ENCODE measurements around the gene DERA.

GRCh38 chr12:15910468-15910863 is 666 bp upstream of the DERA start:
- TF ChIP-seq POLR2A (IDR thresholded peaks at IDR 0.05; ENCODE audit: low read length) (no peak), GATA1 (IDR thresholded peaks at IDR 0.05; ENCODE audit: low read depth, low read length) (no peak)
